ENCODE results near the gene ICAM3.

DNA sequence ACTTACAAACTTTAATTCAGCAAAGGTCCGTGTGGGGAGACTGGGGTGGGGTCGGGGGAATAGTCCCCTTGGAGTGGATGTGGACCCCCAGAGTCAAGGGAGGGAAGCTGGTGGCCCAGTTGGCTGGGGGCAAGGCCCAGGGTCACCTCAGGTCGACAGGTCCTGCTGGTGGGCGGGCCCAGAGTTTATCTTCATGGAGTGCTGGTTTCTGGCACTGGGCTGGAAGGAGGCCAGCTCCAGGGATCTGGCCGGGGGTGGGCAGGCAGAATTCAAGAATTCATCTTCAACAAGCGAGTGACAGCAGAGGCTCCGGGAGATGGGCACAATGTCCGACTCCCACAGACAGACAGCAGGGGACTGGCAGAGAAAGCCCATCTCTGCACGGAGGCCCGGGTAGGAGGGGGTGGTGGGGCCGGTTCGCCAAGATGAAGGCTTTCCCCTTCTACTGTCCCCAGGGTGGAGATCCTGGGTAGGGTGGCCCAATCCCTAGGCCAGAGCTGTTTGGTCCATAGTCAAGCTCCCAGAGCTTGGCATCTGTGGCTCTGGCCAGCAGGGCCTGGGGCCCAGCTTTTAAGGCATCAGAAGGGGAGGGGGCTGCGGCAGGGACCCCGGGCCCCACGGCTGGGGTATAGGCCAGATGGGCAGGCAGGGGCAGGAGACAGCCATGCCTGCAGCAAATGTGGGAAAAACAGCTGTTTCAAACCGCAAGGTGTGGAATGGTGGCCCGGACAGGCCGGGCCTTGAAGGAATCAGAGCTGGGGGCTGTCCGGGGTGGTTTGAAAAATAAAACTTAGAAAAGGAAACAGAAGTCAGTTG is 23.0 kb downstream of the ICAM3 start:
- TF ChIP-seq YY1 (IDR thresholded peaks at IDR 0.05; ENCODE audit: low read depth, low read length) (no peak), POLR2AphosphoS5 (IDR thresholded peaks at IDR 0.05; ENCODE audit: low read length) (no peak), EZH2 (IDR thresholded peaks at IDR 0.05; ENCODE audit: borderline replicate concordance, control insufficient read depth, low read depth, low read length) (no peak), NFIC (IDR thresholded peaks at IDR 0.05; ENCODE audit: low read depth, low read length) (no peak)
- TF ChIP-seq, protein P1, sequence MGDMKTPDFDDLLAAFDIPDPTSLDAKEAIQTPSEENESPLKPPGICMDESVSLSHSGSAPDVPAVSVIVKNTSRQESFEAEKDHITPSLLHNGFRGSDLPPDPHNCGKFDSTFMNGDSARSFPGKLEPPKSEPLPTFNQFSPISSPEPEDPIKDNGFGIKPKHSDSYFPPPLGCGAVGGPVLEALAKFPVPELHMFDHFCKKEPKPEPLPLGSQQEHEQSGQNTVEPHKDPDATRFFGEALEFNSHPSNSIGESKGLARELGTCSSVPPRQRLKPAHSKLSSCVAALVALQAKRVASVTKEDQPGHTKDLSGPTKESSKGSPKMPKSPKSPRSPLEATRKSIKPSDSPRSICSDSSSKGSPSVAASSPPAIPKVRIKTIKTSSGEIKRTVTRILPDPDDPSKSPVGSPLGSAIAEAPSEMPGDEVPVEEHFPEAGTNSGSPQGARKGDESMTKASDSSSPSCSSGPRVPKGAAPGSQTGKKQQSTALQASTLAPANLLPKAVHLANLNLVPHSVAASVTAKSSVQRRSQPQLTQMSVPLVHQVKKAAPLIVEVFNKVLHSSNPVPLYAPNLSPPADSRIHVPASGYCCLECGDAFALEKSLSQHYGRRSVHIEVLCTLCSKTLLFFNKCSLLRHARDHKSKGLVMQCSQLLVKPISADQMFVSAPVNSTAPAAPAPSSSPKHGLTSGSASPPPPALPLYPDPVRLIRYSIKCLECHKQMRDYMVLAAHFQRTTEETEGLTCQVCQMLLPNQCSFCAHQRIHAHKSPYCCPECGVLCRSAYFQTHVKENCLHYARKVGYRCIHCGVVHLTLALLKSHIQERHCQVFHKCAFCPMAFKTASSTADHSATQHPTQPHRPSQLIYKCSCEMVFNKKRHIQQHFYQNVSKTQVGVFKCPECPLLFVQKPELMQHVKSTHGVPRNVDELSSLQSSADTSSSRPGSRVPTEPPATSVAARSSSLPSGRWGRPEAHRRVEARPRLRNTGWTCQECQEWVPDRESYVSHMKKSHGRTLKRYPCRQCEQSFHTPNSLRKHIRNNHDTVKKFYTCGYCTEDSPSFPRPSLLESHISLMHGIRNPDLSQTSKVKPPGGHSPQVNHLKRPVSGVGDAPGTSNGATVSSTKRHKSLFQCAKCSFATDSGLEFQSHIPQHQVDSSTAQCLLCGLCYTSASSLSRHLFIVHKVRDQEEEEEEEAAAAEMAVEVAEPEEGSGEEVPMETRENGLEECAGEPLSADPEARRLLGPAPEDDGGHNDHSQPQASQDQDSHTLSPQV (IDR thresholded peaks at IDR 0.05) = no peak
- TF ChIP-seq, protein P2, sequence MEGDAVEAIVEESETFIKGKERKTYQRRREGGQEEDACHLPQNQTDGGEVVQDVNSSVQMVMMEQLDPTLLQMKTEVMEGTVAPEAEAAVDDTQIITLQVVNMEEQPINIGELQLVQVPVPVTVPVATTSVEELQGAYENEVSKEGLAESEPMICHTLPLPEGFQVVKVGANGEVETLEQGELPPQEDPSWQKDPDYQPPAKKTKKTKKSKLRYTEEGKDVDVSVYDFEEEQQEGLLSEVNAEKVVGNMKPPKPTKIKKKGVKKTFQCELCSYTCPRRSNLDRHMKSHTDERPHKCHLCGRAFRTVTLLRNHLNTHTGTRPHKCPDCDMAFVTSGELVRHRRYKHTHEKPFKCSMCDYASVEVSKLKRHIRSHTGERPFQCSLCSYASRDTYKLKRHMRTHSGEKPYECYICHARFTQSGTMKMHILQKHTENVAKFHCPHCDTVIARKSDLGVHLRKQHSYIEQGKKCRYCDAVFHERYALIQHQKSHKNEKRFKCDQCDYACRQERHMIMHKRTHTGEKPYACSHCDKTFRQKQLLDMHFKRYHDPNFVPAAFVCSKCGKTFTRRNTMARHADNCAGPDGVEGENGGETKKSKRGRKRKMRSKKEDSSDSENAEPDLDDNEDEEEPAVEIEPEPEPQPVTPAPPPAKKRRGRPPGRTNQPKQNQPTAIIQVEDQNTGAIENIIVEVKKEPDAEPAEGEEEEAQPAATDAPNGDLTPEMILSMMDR (IDR thresholded peaks at IDR 0.05 in 2 of 3, conservative IDR thresholded peaks at IDR 0.05 in 1 of 3; ENCODE audit: control insufficient read depth in 2 of 3, extremely low read depth in 1 of 3, insufficient read depth in 1 of 3, low read depth in 3 of 3, low read length in 3 of 3) = no peak
- TF ChIP-seq, protein P3, sequence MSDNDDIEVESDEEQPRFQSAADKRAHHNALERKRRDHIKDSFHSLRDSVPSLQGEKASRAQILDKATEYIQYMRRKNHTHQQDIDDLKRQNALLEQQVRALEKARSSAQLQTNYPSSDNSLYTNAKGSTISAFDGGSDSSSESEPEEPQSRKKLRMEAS (IDR thresholded peaks at IDR 0.05; ENCODE audit: low read depth, low read length) = no peak
